SKM-1 treated with dmso at 0.1 percent for 144 hours (cell line): ENCODE measurements around the gene IL23A.
A peak's percentile ranks its signal among the peaks of the same experiment; 100 is the strongest.
"Not testable (repeated sequence)": the region's sequence is repeated elsewhere in the genome, so short reads cannot be mapped to it uniquely, and the experiment has no call there.

Experiments used
- DNase-seq: peaks from one replicate; lab custom pipeline; 2025; ENCODE audit not compliant: unreplicated experiment; lab: John Stamatoyannopoulos, UW

IL23A gene, protein sequence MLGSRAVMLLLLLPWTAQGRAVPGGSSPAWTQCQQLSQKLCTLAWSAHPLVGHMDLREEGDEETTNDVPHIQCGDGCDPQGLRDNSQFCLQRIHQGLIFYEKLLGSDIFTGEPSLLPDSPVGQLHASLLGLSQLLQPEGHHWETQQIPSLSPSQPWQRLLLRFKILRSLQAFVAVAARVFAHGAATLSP

DNA sequence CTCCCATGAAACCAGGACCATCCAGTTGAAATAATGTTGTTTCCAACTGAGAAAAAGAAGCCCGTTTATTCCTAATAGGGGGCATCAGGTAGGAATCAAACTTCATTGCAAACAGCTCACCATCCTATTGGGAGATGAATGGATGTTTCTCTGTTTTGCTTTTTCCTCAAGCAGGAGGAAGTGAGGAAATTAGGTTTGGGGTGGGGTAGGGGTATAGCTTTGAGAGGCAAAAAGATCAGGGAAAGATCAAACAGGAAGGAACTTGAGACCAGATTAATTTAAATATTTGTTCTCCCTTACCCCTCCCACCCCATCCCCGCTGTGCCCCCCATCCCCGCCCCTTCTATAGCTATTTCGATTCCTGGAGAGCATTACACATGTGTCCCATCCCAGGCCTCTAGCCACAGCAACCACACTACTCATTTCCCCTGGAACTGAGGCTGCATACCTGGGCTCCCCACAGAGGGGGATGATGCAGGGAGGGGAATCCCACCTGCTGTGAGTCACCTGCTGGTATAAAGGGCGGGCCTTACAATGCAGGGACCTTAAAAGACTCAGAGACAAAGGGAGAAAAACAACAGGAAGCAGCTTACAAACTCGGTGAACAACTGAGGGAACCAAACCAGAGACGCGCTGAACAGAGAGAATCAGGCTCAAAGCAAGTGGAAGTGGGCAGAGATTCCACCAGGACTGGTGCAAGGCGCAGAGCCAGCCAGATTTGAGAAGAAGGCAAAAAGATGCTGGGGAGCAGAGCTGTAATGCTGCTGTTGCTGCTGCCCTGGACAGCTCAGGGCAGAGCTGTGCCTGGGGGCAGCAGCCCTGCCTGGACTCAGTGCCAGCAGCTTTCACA lies at the start of gene IL23A:
Gene IL23A (plus strand): TSS at position 577 of the 850 bp plus-strand sequence. CDS start 161 bp downstream, at position 738.
- no peak for DNase-seq

DNA sequence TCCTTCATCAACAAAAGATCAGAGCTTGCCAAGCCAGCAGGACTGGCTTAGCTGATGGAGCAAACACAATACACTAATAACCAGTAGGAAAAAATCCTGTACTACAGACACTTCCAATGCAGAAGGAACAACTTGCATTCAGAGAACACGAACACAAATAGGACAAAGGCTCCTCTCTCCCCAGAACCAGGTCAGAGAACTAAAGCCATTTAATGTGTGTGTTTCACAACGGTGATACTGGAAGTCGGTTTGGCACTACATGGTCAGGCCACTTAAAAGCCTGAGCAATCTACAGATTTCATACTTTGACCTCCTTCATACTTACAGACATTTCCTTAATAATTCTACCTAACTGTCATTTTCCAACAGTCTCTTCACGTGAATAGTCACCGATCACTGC lies 44.9 kb upstream of the IL23A start:
- no peak for DNase-seq

DNA sequence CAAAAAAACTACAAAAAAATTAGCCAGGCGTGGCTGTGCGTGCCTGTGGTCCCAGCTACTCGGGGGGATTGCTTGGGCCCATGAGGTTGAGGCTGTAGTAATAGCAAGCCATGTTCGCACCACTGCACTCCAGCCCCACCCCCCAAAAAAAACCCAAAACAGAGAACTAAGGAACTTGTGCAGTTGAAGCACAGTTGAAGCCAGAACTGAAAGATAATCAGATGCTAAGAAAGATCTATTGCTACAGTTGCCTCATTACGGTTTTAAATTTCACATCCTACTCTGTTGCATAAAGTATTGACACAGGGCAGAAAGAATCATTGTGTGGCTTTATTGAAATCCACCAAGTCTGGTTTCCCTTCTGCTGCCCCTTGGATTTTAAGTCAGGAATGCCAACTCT lies 42.4 kb upstream of the IL23A start:
- no peak for DNase-seq

DNA sequence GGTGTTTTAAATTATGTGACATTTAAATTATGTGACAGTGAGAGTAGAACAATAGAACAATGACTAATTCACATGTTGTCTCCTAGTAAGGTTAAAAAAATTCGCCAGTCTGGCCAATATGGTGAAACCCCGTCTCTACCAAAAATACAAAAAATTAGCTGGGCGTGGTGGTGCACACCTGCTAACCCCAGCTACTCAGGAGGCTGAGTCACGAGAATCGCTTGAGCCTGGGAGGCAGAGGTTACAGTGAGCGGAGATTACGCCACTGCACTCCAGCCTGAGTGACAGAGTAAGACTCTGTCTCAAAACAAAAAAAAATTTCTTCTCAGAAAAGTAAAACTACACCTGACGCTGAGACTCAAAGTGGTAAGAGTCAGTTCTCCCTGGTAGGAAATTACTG lies 41.3 kb upstream of the IL23A start:
- DNase-seq = no peak

DNA sequence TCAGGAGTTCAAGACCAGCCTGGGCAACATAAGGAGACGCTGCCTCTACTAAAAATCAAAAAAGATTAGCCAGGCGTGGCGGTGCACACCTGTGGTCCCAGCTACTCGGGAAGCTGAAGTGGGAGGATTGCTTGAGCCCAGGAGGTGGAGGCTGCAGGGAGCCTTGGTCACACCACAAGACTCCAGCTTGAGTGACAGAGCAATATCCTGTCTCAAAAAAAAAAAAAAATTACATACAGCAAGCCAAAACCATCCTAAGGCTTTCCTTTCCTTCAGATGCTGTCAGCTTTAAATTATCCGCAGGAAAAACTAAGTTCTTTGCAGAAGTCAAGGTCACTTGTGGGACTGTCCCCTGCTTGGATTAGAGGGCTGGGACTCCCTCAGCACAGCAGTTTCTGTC lies 39.9 kb upstream of the IL23A start:
- no peak for DNase-seq

DNA sequence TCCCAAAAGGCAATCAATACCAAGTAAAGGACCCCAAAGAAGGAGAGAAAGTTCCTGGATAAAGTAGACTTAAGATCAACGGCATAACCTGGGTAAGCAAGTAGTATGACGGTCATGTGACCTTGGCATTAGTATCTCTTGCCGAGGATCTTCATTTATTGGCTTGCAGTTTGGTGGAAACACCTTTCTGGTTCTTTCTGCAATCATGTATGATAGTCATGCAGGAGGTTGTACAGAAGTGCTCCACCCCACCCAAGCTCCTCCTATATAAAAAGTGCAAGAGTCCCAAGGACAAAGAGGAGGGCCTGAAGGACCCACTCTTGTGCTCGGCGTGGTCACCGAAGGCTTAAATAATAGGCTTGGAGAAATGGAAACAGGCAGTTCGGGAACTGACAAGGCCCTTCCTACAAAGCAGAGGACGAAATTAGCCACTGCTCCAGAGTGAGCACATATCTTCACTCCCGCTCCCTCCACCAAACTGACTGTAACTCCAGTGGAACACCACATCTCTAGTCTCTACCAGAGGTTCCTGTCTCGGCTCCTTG lies 39.3 kb upstream of the IL23A start:
- DNase-seq = no peak

DNA sequence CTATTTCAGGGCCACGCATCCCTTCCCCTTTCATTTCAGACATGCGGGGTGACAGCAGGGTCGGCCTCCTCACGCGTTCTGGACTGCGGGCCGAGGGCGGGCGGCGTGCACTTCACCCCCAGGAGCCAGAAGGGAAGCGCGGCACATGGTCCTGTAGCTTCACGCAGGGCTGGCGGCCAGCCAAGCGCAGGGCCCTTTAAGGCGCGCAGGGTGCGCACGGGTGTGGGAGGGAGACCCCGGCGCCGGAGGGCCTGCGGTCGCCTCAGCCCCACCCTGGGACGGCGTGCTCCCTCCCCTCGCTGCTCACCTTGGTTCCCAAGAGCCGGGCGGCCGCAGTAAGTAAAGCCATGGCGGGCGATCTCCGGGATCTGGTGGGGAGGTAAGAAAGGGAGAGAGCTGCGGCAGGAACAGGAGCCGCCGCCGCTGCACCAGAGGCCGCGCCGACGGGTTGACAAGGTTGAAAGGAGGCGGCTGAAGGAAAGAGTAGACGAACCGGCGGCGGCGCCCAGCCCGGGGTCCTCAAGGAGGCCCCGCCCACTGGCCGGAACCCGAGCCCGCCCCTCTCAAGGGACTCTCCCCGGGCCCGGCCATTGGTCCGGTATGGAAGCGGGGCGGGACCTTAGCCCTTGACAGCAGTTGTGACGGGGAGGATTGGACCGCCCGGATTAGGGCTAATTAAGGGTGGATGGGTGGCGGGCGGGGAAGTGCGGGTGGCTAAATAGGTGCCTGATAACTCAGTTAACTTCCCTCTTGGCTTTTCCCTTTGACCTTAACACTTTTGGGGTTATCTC lies 38.6 kb upstream of the IL23A start, which contains the start of gene CS:
Gene CS (minus strand): TSS at position 478 of the 791 bp plus-strand sequence. CDS start 129 bp downstream, at position 349.
- DNase-seq = peak; percentile 85

DNA sequence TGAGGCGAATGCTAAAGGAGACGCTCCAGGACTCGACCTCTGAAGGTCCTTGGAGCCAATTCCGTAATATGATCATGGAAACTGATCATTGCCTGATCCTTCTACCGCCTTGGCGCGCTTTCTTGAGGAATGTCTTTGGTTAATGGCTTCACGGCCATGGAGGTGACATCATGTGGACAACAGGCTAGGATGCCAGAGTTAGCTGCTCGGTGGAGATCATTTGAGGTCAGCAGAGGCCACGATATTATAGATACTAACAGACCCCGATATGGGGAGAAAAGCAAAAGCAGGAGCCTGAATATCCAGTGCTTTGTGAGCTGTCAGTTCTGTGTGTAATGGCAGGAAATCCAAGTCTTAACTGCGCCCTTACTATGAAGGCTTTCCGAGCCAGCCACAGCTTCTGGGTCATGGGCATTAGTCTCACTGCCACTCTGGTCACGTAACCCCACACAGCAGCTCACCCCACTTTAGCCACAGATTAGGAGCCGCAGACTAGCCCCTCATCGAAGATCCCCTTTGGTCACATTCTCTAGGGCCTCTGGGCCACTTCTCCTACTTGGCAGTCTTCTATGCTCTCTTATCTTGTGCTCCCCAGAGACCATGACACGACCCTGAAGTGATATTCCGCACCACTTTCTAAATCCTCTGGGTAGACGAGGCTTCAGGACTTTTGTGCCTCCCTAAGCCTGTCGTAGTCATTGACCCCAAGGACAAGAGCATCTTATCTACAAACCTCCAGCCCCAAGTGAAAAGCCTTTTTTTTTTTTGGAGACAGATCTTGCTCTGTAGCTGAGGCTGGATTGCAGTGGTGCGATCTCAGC lies 37.8 kb upstream of the IL23A start:
- DNase-seq = no peak

DNA sequence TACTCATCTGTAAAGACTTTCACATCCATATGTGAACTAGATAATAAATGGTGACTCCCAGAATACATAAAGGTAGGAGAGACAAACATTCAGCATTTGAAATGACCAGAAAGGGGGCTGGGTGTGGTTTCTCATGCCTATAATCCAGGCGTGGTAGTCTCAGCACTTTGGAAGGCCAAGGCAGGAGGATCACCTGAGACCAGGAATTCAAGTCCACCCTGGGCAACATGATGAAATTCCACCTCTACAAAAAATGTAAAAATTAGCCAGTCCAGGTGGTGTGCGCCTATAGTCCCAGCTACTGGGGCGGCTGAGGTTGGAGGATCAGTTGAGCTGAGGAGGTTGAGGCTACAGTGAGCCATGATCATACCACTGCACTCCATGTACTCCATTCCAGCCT lies 34.4 kb upstream of the IL23A start:
- DNase-seq = no peak

DNA sequence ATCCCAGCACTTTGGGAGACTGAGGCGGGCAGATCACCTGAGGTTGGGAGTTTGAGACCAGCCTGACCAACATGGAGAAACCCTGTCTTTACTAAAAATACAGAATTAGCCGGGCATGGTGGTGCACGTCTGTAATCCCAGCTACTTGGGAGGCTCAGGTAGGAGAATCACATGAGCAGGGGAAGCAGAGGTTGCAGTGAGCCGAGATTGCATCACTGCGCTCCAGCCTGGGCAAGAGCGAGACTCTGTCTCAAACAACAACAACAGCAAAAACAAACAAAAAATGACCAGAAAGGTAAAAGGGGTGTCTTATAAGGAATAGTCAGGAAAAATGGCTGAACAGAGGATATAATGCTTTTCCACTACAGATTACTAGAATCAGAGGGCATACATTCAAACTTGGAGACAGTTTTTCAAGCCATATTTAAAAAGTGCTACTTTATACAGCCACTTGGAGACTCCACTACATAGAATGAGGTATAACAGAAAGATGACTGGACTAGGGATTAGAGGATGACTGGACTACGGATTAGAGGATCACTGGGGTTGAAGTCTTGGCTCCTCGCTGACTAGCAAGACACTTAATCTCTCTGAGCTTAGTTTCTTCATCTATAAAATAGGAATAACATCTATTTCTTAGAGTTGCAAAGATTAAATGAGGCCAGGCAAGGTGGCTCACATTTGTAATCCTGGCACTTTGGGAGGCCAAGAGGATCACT lies 33.7 kb upstream of the IL23A start:
- no peak for DNase-seq

DNA sequence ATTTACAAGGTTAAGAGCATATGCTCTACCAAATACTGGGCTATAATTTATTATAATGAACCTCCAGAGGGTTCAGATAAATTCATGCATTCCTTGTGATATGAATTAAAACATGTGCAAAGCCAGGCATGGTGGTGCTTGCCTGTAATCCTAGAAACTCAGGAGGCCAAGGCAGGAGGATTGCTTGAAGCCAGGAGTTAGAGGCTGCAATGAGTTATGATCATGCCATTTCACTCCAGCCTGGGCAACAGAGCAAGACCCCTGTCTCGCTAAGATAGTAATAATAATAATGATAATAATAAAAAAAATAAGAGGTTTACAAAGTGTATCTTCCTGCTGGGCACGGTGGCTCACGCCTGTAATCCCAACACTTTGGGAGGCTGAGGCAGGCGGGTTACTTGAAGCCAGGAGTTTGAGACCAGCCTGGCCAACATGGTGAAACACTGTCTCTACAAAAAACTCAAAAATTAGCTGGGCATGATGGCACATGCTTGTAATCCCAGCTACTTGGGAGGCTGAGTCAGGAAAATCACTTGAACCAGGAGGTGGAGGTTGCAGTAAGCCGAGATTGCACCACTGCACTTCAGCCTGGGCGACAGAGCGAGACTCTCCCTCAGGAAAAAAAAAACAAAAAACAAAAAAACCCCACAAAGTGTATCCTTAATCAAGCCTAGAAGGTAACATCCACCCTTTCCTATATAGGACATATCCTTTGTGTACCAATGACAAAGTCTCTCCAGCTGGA lies 31.3 kb upstream of the IL23A start:
- DNase-seq = no peak

DNA sequence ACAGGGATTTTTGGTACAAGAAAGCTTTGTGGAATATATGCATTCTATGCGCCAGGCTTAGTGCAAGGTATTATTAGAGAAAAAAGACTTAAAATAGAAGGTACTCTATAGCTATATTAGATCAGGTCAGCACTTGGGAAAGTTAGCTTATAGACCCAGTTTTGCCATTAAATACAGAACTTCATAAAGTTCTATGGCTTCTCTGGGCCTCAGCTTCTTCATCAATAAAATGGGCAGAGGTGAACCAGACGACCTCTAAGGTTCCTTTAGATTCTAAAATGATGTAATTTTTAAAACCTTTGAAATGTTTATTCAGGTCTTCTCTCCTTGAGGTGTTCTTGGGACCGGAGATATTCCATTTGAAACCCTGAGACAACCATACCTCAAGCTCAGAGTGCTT lies 30.0 kb upstream of the IL23A start:
- no peak for DNase-seq

DNA sequence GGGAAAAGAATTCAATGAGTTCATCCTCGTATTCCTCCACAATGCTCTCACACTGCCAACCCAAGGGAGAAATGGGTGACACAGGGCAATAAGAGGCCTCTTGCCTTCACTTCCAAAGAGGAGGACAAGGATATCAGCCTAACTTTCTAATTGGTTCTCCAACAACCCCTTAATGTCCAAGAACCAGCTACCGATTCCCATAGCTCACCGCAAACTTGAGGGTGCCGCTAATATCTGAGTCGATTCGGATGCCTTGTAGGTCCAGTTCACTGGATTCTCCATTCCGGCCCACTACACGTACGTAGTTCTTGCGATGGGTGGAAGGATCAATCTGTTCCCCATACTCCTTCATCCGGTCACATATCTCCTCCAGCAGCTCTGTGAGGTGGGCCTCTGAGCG lies 27.7 kb upstream of the IL23A start:
- DNase-seq = no peak

DNA sequence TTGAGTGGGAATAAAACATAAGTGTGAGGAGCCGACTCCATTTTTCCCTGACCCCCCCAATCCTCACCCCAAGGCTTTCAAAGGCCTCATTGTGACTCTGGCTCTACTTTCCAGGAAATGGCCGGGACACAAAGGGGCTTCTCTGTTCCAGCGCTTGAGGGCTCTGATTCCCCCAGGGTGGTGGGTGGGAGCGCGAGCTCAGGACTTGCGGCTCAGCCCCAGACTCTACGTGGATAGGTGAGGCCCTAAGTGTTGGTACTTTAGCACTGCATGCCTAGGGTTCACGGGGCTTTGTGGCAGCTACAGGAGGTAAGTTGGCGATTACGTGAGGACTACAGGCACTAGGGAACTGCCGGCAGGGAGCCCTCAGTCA lies 23.4 kb upstream of the IL23A start:
- DNase-seq = no peak

DNA sequence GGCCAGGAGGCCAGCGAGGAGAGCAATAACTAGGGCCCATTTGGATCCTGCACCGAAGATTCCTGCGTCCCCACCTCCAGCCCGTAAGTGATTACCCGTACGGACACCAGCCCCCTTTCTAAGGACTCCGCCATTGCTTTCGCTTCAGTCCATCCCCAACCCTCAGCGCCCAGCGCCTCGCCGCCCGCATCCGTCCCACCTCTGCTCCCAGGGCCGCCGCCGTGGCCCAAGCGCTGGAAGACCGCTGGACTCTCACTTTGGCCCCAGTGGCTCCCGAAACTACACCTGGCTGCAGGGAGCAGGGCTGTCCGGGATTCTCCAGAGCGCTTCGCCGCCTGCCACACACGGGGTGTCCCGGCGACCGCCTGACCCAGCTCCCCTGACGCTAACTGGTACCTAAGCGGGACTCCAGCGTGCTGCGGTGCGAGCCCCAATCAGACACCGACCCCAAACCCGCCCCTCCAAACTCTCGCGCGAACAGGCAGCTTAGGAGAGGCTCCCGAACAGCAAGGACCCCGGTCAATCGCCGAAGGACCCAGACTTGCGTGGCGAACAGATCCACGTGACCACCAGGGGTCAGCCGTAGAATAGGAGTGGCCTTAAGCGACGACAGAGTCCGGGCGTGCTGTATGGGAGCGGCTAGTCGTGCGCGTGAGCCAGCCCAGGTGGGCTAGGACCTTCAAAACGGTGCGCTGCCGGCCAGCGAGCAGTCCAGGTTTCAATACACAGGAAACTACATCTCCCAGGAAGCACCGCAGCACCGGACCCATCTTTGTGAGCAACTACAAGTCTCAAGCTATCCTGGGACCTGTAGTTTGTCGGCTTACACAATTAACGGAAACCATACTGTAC lies 22.8 kb upstream of the IL23A start, which contains the start of gene CNPY2:
Gene CNPY2 (minus strand): TSS at position 367 of the 852 bp plus-strand sequence. CDS start 771 bp downstream, outside the sequence.
- peak; percentile 84 for DNase-seq

DNA sequence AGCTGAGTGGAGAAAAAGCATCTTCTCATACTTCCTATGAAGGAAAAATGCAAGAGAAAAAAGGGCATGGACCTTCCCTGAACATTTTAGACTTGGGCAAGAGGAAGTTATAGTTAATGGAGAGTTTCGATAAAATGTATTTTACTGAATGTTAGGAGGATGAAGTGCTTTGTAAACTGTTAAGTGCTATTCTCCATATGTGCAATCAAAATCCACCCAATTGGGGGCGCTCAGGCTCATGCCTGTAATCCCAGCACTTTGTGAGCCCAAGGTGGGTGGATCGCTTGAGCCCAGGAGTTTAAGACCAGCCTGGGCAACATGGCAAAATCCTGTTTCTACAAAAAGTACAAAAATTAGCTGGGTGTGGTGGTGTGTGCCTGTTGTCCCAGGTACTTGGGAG lies 21.0 kb upstream of the IL23A start:
- no peak for DNase-seq

DNA sequence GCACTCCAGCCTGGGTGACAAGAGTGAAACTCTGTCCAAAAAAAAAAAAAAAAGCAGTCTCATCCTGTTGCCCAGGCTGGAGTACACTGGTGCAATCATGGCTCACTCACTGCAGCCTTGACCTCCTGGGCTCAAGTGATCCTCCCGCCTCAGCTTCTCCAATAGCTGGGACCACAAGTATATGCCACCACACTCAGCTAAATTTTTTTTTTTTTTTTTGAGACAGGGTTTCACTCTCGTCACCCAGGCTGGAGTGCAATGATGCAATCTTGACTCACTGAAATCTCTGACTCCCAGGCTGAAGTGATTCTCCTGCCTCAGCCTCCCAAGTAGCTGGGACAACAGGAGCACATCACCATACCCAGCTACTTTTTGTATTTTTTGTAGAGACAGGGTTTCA lies 17.7 kb upstream of the IL23A start:
- no peak for DNase-seq

DNA sequence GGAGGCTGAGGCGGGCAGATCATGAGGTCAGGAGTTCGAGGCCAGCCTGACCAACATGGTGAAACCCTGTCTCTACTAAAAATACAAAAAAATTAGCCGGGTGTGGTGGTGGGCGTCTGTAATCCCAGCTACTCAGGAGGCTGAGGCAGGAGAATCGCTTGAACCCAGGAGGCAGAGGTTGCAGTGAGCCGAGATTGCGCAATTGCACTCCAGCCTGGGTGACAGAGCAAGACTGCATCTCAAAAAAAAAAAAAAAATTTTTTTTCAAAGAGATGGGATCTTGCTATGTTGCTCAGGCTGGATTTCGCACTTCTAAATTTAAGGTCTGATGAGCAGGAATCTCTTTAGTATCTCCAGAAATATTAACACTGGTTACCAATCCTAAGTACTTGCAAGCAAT lies 17.1 kb upstream of the IL23A start:
- DNase-seq = not testable (repeated sequence)
